Endodermal cell (in vitro differentiated cells): ENCODE data around the gene SMG9. TPM values are rescaled to one million over a fixed set of nuclear protein-coding genes. Genes with fewer than 3 reads are reported as not detected.

Experiments
- DNase-seq: peaks from one replicate; pipeline ENCODE4 v3.0.0-alpha.2; 2017
- H3K27ac ChIP-seq: 2 replicates; pipeline ENCODE4 v1.5.1; 2013; ENCODE audit warnings: mild to moderate bottlenecking, low read depth, low read length, moderate library complexity
- H3K27me3 ChIP-seq: 2 replicates; pipeline ENCODE4 v1.6.1; 2013; ENCODE audit warnings: mild to moderate bottlenecking, low read length, moderate library complexity; ENCODE audit not compliant: insufficient read depth, control insufficient read depth, poor library complexity, severe bottlenecking
- H3K36me3 ChIP-seq: 2 replicates; pipeline ENCODE4 v1.7.0; 2013; ENCODE audit warnings: mild to moderate bottlenecking, low read length, moderate library complexity; ENCODE audit not compliant: control insufficient read depth, insufficient read depth
- H3K4me1 ChIP-seq: one replicate; pipeline ENCODE4 v1.7.0; 2013; ENCODE audit warnings: low read length; ENCODE audit not compliant: control insufficient read depth, insufficient read depth
- H3K4me3 ChIP-seq: 2 replicates; pipeline ENCODE4 v1.5.1; 2013; ENCODE audit warnings: mild to moderate bottlenecking, low read length, moderate library complexity
- H3K9ac ChIP-seq: 2 replicates; pipeline ENCODE4 v1.6.1; 2013; ENCODE audit warnings: mild to moderate bottlenecking, low read length, moderate library complexity; ENCODE audit not compliant: poor library complexity, severe bottlenecking; ENCODE audit errors: extremely low read depth
- H3K9me3 ChIP-seq: 2 replicates; pipeline ENCODE4 v1.6.1; 2013; ENCODE audit warnings: mild to moderate bottlenecking, low read length, moderate library complexity; ENCODE audit not compliant: control insufficient read depth
- H3K27ac Mint-ChIP-seq: 2 replicates; pipeline ENCODE4 v1.8.0; 2020; ENCODE audit warnings: mixed read lengths
- H3K27me3 Mint-ChIP-seq: 2 replicates; pipeline ENCODE4 v1.8.0; 2021; ENCODE audit warnings: mild to moderate bottlenecking, mixed read lengths; ENCODE audit not compliant: insufficient read depth
- H3K36me3 Mint-ChIP-seq: 2 replicates; pipeline ENCODE4 v1.8.0; 2020; ENCODE audit warnings: low read depth, mixed read lengths
- H3K4me1 Mint-ChIP-seq: 2 replicates; pipeline ENCODE4 v1.8.0; 2020; ENCODE audit warnings: mixed read lengths
- H3K4me3 Mint-ChIP-seq: 2 replicates; pipeline ENCODE4 v1.8.0; 2020; ENCODE audit warnings: mild to moderate bottlenecking, moderate library complexity, mixed read lengths
- H3K9me3 Mint-ChIP-seq: 2 replicates; pipeline ENCODE4 v1.8.0; 2020; ENCODE audit warnings: mild to moderate bottlenecking, mixed read lengths
- WGBS, 2 experiments: methylation state at CpG; one replicate each; pipeline versions ENCODE4 v1.1.5 to v1.1.7; 2013; ENCODE audit warnings: missing lambda C conversion rate in 2 of 2, mixed read lengths in 1 of 2; ENCODE audit not compliant: insufficient coverage in 1 of 2, insufficient read length in 1 of 2; 5-methylcytosine and 5-hydroxymethylcytosine counted together
- total RNA-seq, 2 donors: library from RNA; stranded (reverse); fragmentation: NEBNext Ultra II Directional in 1 of 2; extraction: Animal tissue kit (Norgen Biotek cat#: 25700) in 1 of 2; gene quantifications; 2 replicates in 1 of 2; 3 replicates in 1 of 2; pipeline ENCODE4 v1.2.1, GENCODE V29; 2021
- TF ChIP-seq, protein P1 (sequence below): fragments of 200-600 bp; sonication (generic); conservative IDR thresholded peaks from 2 replicates; pipeline ENCODE4 v1.5.0; 2021; ENCODE audit warnings: antibody characterized with exemption, mild to moderate bottlenecking

Gene SMG9
- total RNA-seq, 2 donors from 2014 or later: 44.6 to 53.8 TPM

- no peak overlapping the region for H3K27ac Mint-ChIP-seq
- Histone ChIP-seq H3K36me3 (no peaks in the 10 kb centered on the region), H3K27ac (no peak overlapping the region)
Observed at GRCh38 chr19:43694553-43694952, 60.2 kb downstream of the SMG9 start.

DNA sequence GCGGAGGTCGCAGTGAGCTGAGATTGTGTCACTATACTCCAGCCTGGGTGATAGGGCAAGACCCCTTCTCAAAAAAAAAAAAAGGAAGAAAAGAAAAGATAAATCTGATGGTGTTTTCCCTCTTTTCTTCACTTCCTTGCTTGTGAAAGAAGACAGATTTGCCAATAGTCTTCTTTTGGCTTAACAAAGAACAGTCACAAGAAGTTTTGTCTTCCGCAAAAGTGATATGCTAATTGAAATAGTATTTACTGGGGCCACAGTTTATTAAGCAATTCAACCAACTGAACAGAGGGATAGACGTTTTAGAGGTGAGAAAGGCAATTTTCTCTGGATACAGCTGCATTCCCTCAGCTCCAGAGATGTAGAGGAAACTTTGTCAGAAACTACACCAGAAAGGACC is 61.9 kb downstream of the SMG9 start:
- Histone ChIP-seq H3K4me1 (no peaks in the 10 kb centered on the region), H3K9me3 (peaks cover 18% of the 10 kb centered on the region), H3K36me3 (no peaks in the 10 kb centered on the region), H3K9ac (no peak overlapping the region), H3K4me3 (no peak overlapping the region), H3K27me3 (peaks cover 5% of the 10 kb centered on the region), H3K27ac (no peak overlapping the region)
- Mint-ChIP-seq H3K9me3 (peaks cover 24% of the 10 kb centered on the region), H3K36me3 (no peaks in the 10 kb centered on the region), H3K27ac (no peak overlapping the region), H3K4me3 (no peak overlapping the region), H3K27me3 (peaks cover 62% of the 10 kb centered on the region), H3K4me1 (peaks cover 3% of the 10 kb centered on the region)
- no peak for DNase-seq
- TF ChIP-seq, protein P1, sequence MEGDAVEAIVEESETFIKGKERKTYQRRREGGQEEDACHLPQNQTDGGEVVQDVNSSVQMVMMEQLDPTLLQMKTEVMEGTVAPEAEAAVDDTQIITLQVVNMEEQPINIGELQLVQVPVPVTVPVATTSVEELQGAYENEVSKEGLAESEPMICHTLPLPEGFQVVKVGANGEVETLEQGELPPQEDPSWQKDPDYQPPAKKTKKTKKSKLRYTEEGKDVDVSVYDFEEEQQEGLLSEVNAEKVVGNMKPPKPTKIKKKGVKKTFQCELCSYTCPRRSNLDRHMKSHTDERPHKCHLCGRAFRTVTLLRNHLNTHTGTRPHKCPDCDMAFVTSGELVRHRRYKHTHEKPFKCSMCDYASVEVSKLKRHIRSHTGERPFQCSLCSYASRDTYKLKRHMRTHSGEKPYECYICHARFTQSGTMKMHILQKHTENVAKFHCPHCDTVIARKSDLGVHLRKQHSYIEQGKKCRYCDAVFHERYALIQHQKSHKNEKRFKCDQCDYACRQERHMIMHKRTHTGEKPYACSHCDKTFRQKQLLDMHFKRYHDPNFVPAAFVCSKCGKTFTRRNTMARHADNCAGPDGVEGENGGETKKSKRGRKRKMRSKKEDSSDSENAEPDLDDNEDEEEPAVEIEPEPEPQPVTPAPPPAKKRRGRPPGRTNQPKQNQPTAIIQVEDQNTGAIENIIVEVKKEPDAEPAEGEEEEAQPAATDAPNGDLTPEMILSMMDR: no peak
- WGBS, 2 experiments: 80 to 89% methylated on average over 4 of the region's 4 CpGs

More at GRCh38 chr19:43694553-43694952, 60.2 kb downstream of the SMG9 start:
- no peak overlapping the region for H3K4me3 Mint-ChIP-seq
- peaks cover 13% of the 10 kb centered on the region for H3K27me3 ChIP-seq
- H3K4me1 Mint-ChIP-seq: peaks cover 3% of the 10 kb centered on the region
- WGBS, 2 experiments: 89 to 91% methylated on average over 2 to 5 of the region's 5 CpGs
- TF ChIP-seq, protein P1: no peak
- H3K9me3 Mint-ChIP-seq: peaks cover 24% of the 10 kb centered on the region
- DNase-seq: no peak
- no peaks in the 10 kb centered on the region for H3K4me1 ChIP-seq
- H3K4me3 ChIP-seq: no peak overlapping the region
- H3K9ac ChIP-seq: no peak overlapping the region
- H3K9me3 ChIP-seq: peaks cover 18% of the 10 kb centered on the region
- no peaks in the 10 kb centered on the region for H3K36me3 Mint-ChIP-seq
- peaks cover 74% of the 10 kb centered on the region for H3K27me3 Mint-ChIP-seq

- Mint-ChIP-seq H3K27ac (no peak overlapping the region), H3K27me3 (peaks cover 57% of the 10 kb centered on the region), H3K36me3 (no peaks in the 10 kb centered on the region), H3K4me3 (no peak overlapping the region), H3K9me3 (peaks cover 24% of the 10 kb centered on the region), H3K4me1 (peaks cover 3% of the 10 kb centered on the region)
- 92 to 100% methylated on average over 1 of the region's 2 CpGs for WGBS, 2 experiments
- H3K9ac ChIP-seq: no peak overlapping the region
- H3K9me3 ChIP-seq: peaks cover 18% of the 10 kb centered on the region
- peaks cover 5% of the 10 kb centered on the region for H3K27me3 ChIP-seq
- H3K36me3 ChIP-seq: no peaks in the 10 kb centered on the region
- H3K27ac ChIP-seq: no peak overlapping the region
- H3K4me3 ChIP-seq: no peak overlapping the region
- TF ChIP-seq, protein P1: no peak
- no peaks in the 10 kb centered on the region for H3K4me1 ChIP-seq
- DNase-seq: no peak
Observed at GRCh38 chr19:43692385-43692784, 62.4 kb downstream of the SMG9 start.
